PC-3 (cell line): Measurements from ENCODE around the gene ZNF672. TPM values are rescaled to one million over a fixed set of nuclear protein-coding genes. Genes with fewer than 3 reads are reported as not detected.
A peak's percentile ranks its signal among the peaks of the same experiment; 100 is the strongest.

Experiments
- ATAC-seq: fragments of 200-7000 bp; cut with Tn5 transposase; 2 replicates; pipeline ENCODE4 v1.9.1; 2020; ENCODE audit warnings: mild to moderate bottlenecking, moderate library complexity
- BruUV-seq: library from RNA; stranded (reverse); fragments of 400-500 nt; replicated peaks from 2 replicates; lab custom pipeline; 2021; lab: Mats Ljungman, UMichigan
- CTCF ChIA-PET: fragments of 300-600 bp; sonication (Branson Sonifier 250); formaldehyde crosslinking; loops from one replicate; lab custom pipeline; 2022; ENCODE audit warnings: antibody characterized with exemption; lab: Charles Lee
- POLR2A ChIA-PET: fragments of 300-600 bp; sonication (Branson Sonifier 250); formaldehyde crosslinking; loops from one replicate; lab custom pipeline; 2022; ENCODE audit warnings: antibody characterized with exemption; ENCODE audit not compliant: unreplicated experiment; lab: Charles Lee
- DNase-seq: peaks from one replicate; pipeline ENCODE4 v3.0.0-alpha.2; 2015
- H2AFZ ChIP-seq: fragments of 300-600 bp; sonication (generic); 2 replicates; pipeline ENCODE4 v1.6.0; 2016; ENCODE audit warnings: antibody characterized with exemption, low read length
- H3F3A ChIP-seq: fragments of 300-600 bp; sonication (generic); one replicate; pipeline ENCODE4 v1.6.0; 2017; ENCODE audit warnings: antibody characterized with exemption, low read length, control low read depth, mild to moderate bottlenecking; ENCODE audit not compliant: unreplicated experiment
- H3K27ac ChIP-seq: fragments of 300-600 bp; sonication (generic); 2 replicates; pipeline ENCODE4 v1.5.1; 2016; ENCODE audit warnings: mild to moderate bottlenecking, low read length
- H3K27me3 ChIP-seq: fragments of 300-600 bp; sonication (generic); 2 replicates; pipeline ENCODE4 v1.6.1; 2016; ENCODE audit warnings: low read length, mixed read lengths
- H3K36me3 ChIP-seq: fragments of 300-600 bp; sonication (generic); 2 replicates; pipeline ENCODE4 v1.6.1; 2016; ENCODE audit warnings: low read depth, mixed run types, low read length, mixed read lengths
- H3K4me1 ChIP-seq: fragments of 300-600 bp; sonication (generic); 2 replicates; pipeline ENCODE4 v1.5.1; 2016; ENCODE audit warnings: low read length; ENCODE audit not compliant: insufficient read depth
- H3K4me2 ChIP-seq: fragments of 300-600 bp; sonication (generic); 2 replicates; pipeline ENCODE4 v1.6.0; 2016; ENCODE audit warnings: low read length
- H3K4me3 ChIP-seq: fragments of 300-600 bp; sonication (generic); 2 replicates; pipeline ENCODE4 v1.5.1; 2016; ENCODE audit warnings: mild to moderate bottlenecking, low read length, mixed read lengths
- H3K79me2 ChIP-seq: fragments of 300-600 bp; sonication (generic); 2 replicates; pipeline ENCODE4 v1.6.1; 2017; ENCODE audit warnings: low read length, mixed read lengths
- H3K9ac ChIP-seq: fragments of 300-600 bp; sonication (generic); 2 replicates; pipeline ENCODE4 v1.6.0; 2016; ENCODE audit warnings: mild to moderate bottlenecking, low read length
- H3K9me2 ChIP-seq: fragments of 300-600 bp; sonication (generic); replicated peaks from 2 replicates; pipeline ENCODE4 v1.6.1; 2016; ENCODE audit warnings: mixed run types, low read length, mixed read lengths
- H3K9me3 ChIP-seq: fragments of 300-600 bp; sonication (generic); 2 replicates; pipeline ENCODE4 v1.6.1; 2016; ENCODE audit warnings: low read length, mixed read lengths
- H4K20me1 ChIP-seq: fragments of 300-600 bp; sonication (generic); 2 replicates; pipeline ENCODE4 v1.6.1; 2016; ENCODE audit warnings: low read length, mixed read lengths
- EZH2 ChIP-seq: fragments of 300-600 bp; sonication (generic); IDR thresholded peaks from one replicate; pipeline ENCODE4 v1.6.1; 2017; ENCODE audit warnings: antibody characterized with exemption, mild to moderate bottlenecking, low read length; ENCODE audit not compliant: unreplicated experiment
- EZH2phosphoT487 ChIP-seq: fragments of 300-600 bp; sonication (generic); IDR thresholded peaks from 2 replicates; pipeline ENCODE4 v1.6.1; 2018; ENCODE audit warnings: mild to moderate bottlenecking, antibody characterized with exemption, low read length, borderline replicate concordance
- intact Hi-C: fragments of 100-400 bp; cut with micrococcal nuclease; formaldehyde crosslinking; loops from 2 replicates; pipeline ENCODE4 v1.9.0; 2023
- total RNA-seq: library from RNA; depleted of rRNA; stranded (reverse); fragments of >200 nt; gene quantifications from 2 replicates; pipeline ENCODE4 v1.2.3, GENCODE V29; 2014
- TF ChIP-seq, protein P1 (sequence below): fragments of 300-600 bp; sonication (generic); conservative IDR thresholded peaks from 2 replicates; pipeline ENCODE4 v1.5.1; 2017; ENCODE audit warnings: antibody characterized with exemption, low read depth, mild to moderate bottlenecking, low read length

The ZNF672 gene
- total RNA-seq, 1 experiment from 2014 or later, result 83.9 TPM

DNA sequence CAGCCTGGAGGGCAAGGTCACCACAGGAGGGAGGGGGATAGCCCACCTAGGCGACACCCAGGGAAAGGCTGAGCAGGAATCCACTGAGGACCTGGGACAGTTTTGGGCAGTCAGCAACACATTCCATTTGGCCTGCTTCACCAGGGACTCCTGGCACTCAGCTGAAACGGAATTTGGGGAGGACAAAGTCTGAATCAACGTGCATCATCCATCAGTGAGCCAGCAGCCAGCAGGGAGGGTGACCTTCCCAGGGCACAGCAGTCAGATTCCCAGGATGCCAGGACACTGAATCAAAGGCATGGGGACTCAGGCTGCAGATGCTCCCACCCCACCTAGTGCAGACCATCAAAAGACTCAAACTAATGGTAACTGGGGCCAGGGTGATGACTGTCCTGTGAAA is 16.9 kb upstream of the ZNF672 start:
- 0 out of 2 replicates have a peak overlapping the region, but pooled peaks have one; percentile 4 for H3K9ac ChIP-seq
- BruUV-seq, result no TSS peak
- TF ChIP-seq EZH2, result no peak
- TF ChIP-seq, protein P1, sequence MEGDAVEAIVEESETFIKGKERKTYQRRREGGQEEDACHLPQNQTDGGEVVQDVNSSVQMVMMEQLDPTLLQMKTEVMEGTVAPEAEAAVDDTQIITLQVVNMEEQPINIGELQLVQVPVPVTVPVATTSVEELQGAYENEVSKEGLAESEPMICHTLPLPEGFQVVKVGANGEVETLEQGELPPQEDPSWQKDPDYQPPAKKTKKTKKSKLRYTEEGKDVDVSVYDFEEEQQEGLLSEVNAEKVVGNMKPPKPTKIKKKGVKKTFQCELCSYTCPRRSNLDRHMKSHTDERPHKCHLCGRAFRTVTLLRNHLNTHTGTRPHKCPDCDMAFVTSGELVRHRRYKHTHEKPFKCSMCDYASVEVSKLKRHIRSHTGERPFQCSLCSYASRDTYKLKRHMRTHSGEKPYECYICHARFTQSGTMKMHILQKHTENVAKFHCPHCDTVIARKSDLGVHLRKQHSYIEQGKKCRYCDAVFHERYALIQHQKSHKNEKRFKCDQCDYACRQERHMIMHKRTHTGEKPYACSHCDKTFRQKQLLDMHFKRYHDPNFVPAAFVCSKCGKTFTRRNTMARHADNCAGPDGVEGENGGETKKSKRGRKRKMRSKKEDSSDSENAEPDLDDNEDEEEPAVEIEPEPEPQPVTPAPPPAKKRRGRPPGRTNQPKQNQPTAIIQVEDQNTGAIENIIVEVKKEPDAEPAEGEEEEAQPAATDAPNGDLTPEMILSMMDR, result no peak
- no peak for TF ChIP-seq EZH2phosphoT487
- peaks cover 92% of the 10 kb centered on the region for H3K79me2 ChIP-seq
- peaks cover 45% of the 10 kb centered on the region for H3K36me3 ChIP-seq
- CTCF ChIA-PET, result interaction anchor here (0.6 kb wide), 1 partner anchor 21 kb away, joined by 3 read pairs; no protein-coding TSS in a partner anchor
- intact Hi-C loops, result loop anchor here (5.0 kb wide), 1 partner anchor 119 kb away; the partner anchor contains the start of gene OR14I1
- H3F3A ChIP-seq, result peaks cover 5% of the 10 kb centered on the region
- H3K27ac ChIP-seq, result peak overlapping the region; percentile 85
- peak overlapping the region; percentile 73; the same call in 1 of the 2 replicates for H3K4me3 ChIP-seq
- no peaks in the 10 kb centered on the region for H3K9me3 ChIP-seq
- ATAC-seq (peak; percentile 31), DNase-seq (peak; percentile 97)
- no peaks in the 10 kb centered on the region for H3K9me2 ChIP-seq
- H3K27me3 ChIP-seq, result no peaks in the 10 kb centered on the region
- H3K4me2 ChIP-seq, result peak overlapping the region; percentile 88
- no peak overlapping the region for H2AFZ ChIP-seq
- H4K20me1 ChIP-seq, result no peaks in the 10 kb centered on the region
- POLR2A ChIA-PET, result interaction anchor here (0.6 kb wide), 1 partner anchor 28 kb away, joined by 3 read pairs; no protein-coding TSS in a partner anchor
- peaks cover 53% of the 10 kb centered on the region for H3K4me1 ChIP-seq

- Histone ChIP-seq H3K36me3 (peaks cover 40% of the 10 kb centered on the region), H3K4me1 (peaks cover 54% of the 10 kb centered on the region), H3K9me2 (no peaks in the 10 kb centered on the region), H3K9ac (peak overlapping the region; percentile 15), H2AFZ (no peak overlapping the region), H3K4me3 (peak overlapping the region; percentile 73; the same call in 1 of the 2 replicates), H3K9me3 (no peaks in the 10 kb centered on the region), H3K79me2 (peaks cover 87% of the 10 kb centered on the region), H3K27me3 (no peaks in the 10 kb centered on the region), H3F3A (peaks cover 5% of the 10 kb centered on the region), H4K20me1 (no peaks in the 10 kb centered on the region), H3K27ac (peak overlapping the region; percentile 85), H3K4me2 (peak overlapping the region; percentile 88)
- intact Hi-C loops, result loop anchor here (5.0 kb wide), 1 partner anchor 119 kb away; the partner anchor contains the start of gene OR14I1
- ATAC-seq (no peak), DNase-seq (no peak)
- no peak for TF ChIP-seq EZH2phosphoT487
- BruUV-seq, result TSS peak; percentile 47
- CTCF ChIA-PET, result no interaction called here
- POLR2A ChIA-PET, result interaction anchor here (0.6 kb wide), 1 partner anchor 28 kb away, joined by 3 read pairs; no protein-coding TSS in a partner anchor
Observed at GRCh38 chr1:248821641-248822040, 16.4 kb upstream of the ZNF672 start.

DNA sequence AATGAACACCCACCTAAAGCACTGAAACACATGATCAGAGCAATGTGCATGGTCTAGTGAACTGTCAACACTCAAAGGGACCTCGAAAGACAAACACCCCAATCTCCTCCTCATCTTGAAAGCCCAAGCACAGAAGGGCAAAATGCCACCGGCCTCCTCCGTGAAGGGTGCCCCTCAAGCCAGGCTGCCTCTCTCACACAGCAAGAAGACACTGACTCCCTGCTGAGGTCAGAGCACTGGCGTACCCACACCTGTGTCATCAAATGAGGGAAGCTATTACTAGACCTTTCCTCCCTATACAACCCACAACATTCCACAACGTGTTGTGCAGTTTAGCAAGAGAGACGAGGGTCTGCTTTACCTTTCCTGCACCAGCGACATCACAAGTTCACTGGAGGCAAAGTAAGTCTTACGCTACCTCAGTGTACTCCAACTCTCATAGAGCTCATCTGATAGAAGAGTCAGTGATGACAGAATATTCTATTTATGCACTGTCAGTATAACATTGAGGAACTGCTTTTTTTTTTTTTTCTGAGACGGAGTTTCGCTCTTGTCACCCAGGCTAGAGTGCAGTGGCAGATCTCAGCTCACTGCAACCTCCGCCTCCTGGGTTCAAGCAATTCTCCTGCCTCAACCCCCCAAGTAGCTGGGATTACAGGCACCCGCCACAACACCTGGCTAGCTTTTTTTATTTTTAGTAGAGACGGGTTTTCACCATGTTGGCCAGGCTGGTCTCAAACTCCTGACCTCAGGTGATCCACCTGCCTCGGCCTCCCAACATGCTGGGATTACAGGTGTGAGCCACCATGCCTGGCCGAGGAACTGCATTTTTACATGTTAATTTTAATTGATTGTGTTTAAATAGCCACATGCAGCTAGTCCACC is 15.6 kb upstream of the ZNF672 start:
- peak; percentile 35 for DNase-seq
- TF ChIP-seq EZH2phosphoT487 (no peak), EZH2 (no peak)
- TF ChIP-seq, protein P1, result no peak
- Histone ChIP-seq H3K4me2 (peak overlapping the region; percentile 88), H3F3A (peaks cover 5% of the 10 kb centered on the region), H3K36me3 (peaks cover 33% of the 10 kb centered on the region), H3K4me1 (peaks cover 61% of the 10 kb centered on the region), H3K27me3 (no peaks in the 10 kb centered on the region), H3K4me3 (peak overlapping the region; percentile 73), H3K9me2 (no peaks in the 10 kb centered on the region), H3K79me2 (peaks cover 79% of the 10 kb centered on the region), H3K9me3 (no peaks in the 10 kb centered on the region), H4K20me1 (no peaks in the 10 kb centered on the region), H3K27ac (peak overlapping the region; percentile 85), H2AFZ (no peak overlapping the region), H3K9ac (peak overlapping the region; percentile 62)
- intact Hi-C loops, result loop anchor here (1.0 to 5.0 kb wide), 2 partner anchors 11 to 120 kb away; partner anchors contain the start of gene OR14I1
- ChIA-PET POLR2A (no interaction called here), CTCF (no interaction called here)
- ATAC-seq, result no peak
- no TSS peak for BruUV-seq
